CD14-positive monocyte (primary cell): Measurements from ENCODE around the gene TFB1M. TPM values are rescaled to one million over a fixed set of nuclear protein-coding genes. Genes with fewer than 3 reads are reported as not detected.

Source experiments
- DNase-seq, 3 donors: peaks; one replicate each; pipeline ENCODE4 v3.0.0-alpha.2; 2011 to 2022
- H2AFZ ChIP-seq: 2 replicates; pipeline ENCODE4 v1.6.0; 2012; ENCODE audit warnings: mild to moderate bottlenecking, low read depth, low read length, inconsistent platforms; ENCODE audit not compliant: insufficient read depth, poor library complexity, severe bottlenecking
- H3K27ac ChIP-seq, 2 donors: 1 replicate in 1 of 2; 2 replicates in 1 of 2; pipeline ENCODE4 v1.5.1; 2012 to 2013; ENCODE audit warnings: low read length in 2 of 2, control low read depth in 1 of 2, inconsistent platforms in 1 of 2, low read depth in 1 of 2, mild to moderate bottlenecking in 1 of 2
- H3K27me3 ChIP-seq, 2 donors: one replicate each; pipeline versions ENCODE4 v1.6.0 to v1.6.1; 2011 to 2013; ENCODE audit warnings: low read length in 2 of 2; ENCODE audit not compliant: control insufficient read depth in 2 of 2, insufficient read depth in 2 of 2
- H3K36me3 ChIP-seq, 2 donors: replicated peaks in 1 of 2; 1 replicate in 1 of 2; 2 replicates in 1 of 2; pipeline versions ENCODE4 v1.5.1 to v1.6.1; 2012 to 2013; ENCODE audit warnings: low read length in 2 of 2, control low read depth in 1 of 2, inconsistent platforms in 1 of 2, mild to moderate bottlenecking in 1 of 2; ENCODE audit not compliant: insufficient read depth in 2 of 2, control insufficient read depth in 1 of 2
- H3K4me1 ChIP-seq, 2 donors: 1 replicate in 1 of 2; 2 replicates in 1 of 2; pipeline versions ENCODE4 v1.5.1 to v1.6.1; 2012 to 2013; ENCODE audit warnings: low read length in 2 of 2, control low read depth in 1 of 2, inconsistent platforms in 1 of 2, mild to moderate bottlenecking in 1 of 2, moderate library complexity in 1 of 2; ENCODE audit not compliant: insufficient read depth in 2 of 2, control insufficient read depth in 1 of 2
- H3K4me2 ChIP-seq: replicated peaks from 2 replicates; pipeline ENCODE3; 2012; ENCODE audit warnings: low read length, moderate library complexity, mild to moderate bottlenecking; ENCODE audit not compliant: poor library complexity, severe bottlenecking; ENCODE audit errors: extremely low read depth
- H3K4me3 ChIP-seq, 3 experiments: fragments of 200-600 bp in 1 of 3; sonication (generic) in 1 of 3; replicated peaks in 1 of 3; 1 replicate in 2 of 3; 2 replicates in 1 of 3; pipeline ENCODE4 v1.5.1; 2011 to 2013; ENCODE audit warnings: low read length in 3 of 3, mild to moderate bottlenecking in 3 of 3, control low read depth in 2 of 3, low read depth in 2 of 3, inconsistent platforms in 1 of 3, moderate library complexity in 1 of 3
- H3K79me2 ChIP-seq: 2 replicates; pipeline ENCODE4 v1.6.0; 2012; ENCODE audit warnings: mild to moderate bottlenecking, control low read depth, inconsistent platforms, low read length, moderate library complexity; ENCODE audit not compliant: insufficient read depth
- H3K9ac ChIP-seq: 2 replicates; pipeline ENCODE4 v1.6.0; 2017; ENCODE audit warnings: low read length, mild to moderate bottlenecking; ENCODE audit not compliant: insufficient read depth, poor library complexity, severe bottlenecking
- H3K9me3 ChIP-seq, 2 donors: replicated peaks in 1 of 2; 1 replicate in 1 of 2; 2 replicates in 1 of 2; pipeline versions ENCODE4 v1.5.1 to v1.6.1; 2012 to 2013; ENCODE audit warnings: low read length in 2 of 2, control low read depth in 1 of 2; ENCODE audit not compliant: control insufficient read depth in 1 of 2, insufficient read depth in 1 of 2
- H4K20me1 ChIP-seq: 2 replicates; pipeline ENCODE4 v1.6.0; 2012; ENCODE audit warnings: mild to moderate bottlenecking, low read length, control low read depth, moderate library complexity; ENCODE audit not compliant: insufficient read depth
- H3K27ac Mint-ChIP-seq, 7 donors: one replicate each; pipeline ENCODE4 v1.8.0; 2020; ENCODE audit warnings: mild to moderate bottlenecking in 7 of 7, mixed read lengths in 7 of 7, moderate library complexity in 6 of 7, inconsistent platforms in 2 of 7
- H3K27me3 Mint-ChIP-seq, 3 donors: one replicate each; pipeline ENCODE4 v1.8.0; 2021 to 2022; ENCODE audit warnings: low read depth in 3 of 3, mild to moderate bottlenecking in 3 of 3, mixed read lengths in 3 of 3, moderate library complexity in 3 of 3, inconsistent platforms in 1 of 3
- H3K36me3 Mint-ChIP-seq, 2 donors: one replicate each; pipeline ENCODE4 v1.8.0; 2020; ENCODE audit warnings: mixed read lengths in 2 of 2, inconsistent platforms in 1 of 2, mild to moderate bottlenecking in 1 of 2
- H3K4me1 Mint-ChIP-seq: one replicate; pipeline ENCODE4 v1.8.0; 2020; ENCODE audit warnings: mild to moderate bottlenecking, mixed read lengths
- H3K4me3 Mint-ChIP-seq, 2 donors: one replicate each; pipeline ENCODE4 v1.8.0; 2020; ENCODE audit warnings: mild to moderate bottlenecking in 2 of 2, mixed read lengths in 2 of 2, moderate library complexity in 1 of 2
- H3K9me3 Mint-ChIP-seq, 7 donors: one replicate each; pipeline ENCODE4 v1.8.0; 2020 to 2022; ENCODE audit warnings: mixed read lengths in 7 of 7, mild to moderate bottlenecking in 6 of 7, moderate library complexity in 6 of 7, inconsistent platforms in 2 of 7
- WGBS: methylation state at CpG from one replicate; pipeline ENCODE4 v1.1.5; 2013; ENCODE audit warnings: missing lambda C conversion rate; ENCODE audit not compliant: insufficient coverage; 5-methylcytosine and 5-hydroxymethylcytosine counted together
- intact Hi-C, 2 donors: fragments of 100-400 bp; cut with micrococcal nuclease; formaldehyde crosslinking; loops; one replicate each; pipeline versions ENCODE4 v1.15.0 to v1.15.1; 2023
- polyA plus RNA-seq, 3 donors: library from polyadenylated mRNA; depleted of rRNA in 1 of 3; unstranded in 2 of 3; stranded (reverse) in 1 of 3; fragments of 300-500 nt in 2 of 3; fragments of >200 nt in 1 of 3; fragmentation: Illumina TruSeq in 2 of 3; gene quantifications; 1 replicate in 2 of 3; 2 replicates in 1 of 3; pipeline ENCODE4 v1.2.3, GENCODE V29; 2012 to 2021
- TF ChIP-seq, protein P1 (sequence below): fragments of 200-600 bp; IDR thresholded peaks from one replicate; pipeline ENCODE4 v1.8.0; 2022; ENCODE audit warnings: antibody characterized with exemption, mild to moderate bottlenecking

Gene TFB1M
- polyA plus RNA-seq, 3 donors, result 4.8 to 5.4 (median 4.8) TPM

- H3K9me3 Mint-ChIP-seq, result peaks cover 0 to 5% (median 1%) of the 10 kb centered on the region in 7 donors
- no peaks in the 10 kb centered on the region for H4K20me1 ChIP-seq
- H3K36me3 Mint-ChIP-seq, result peaks cover 32 to 51% of the 10 kb centered on the region in 2 donors
- H3K36me3 ChIP-seq, result peaks cover 4 to 51% of the 10 kb centered on the region in 2 donors
- no peaks in the 10 kb centered on the region for H3K9me3 ChIP-seq
- no peak overlapping the region for H3K4me3 Mint-ChIP-seq
- no peak overlapping the region for H3K4me3 ChIP-seq
- no peak overlapping the region for H2AFZ ChIP-seq
- TF ChIP-seq, protein P1, sequence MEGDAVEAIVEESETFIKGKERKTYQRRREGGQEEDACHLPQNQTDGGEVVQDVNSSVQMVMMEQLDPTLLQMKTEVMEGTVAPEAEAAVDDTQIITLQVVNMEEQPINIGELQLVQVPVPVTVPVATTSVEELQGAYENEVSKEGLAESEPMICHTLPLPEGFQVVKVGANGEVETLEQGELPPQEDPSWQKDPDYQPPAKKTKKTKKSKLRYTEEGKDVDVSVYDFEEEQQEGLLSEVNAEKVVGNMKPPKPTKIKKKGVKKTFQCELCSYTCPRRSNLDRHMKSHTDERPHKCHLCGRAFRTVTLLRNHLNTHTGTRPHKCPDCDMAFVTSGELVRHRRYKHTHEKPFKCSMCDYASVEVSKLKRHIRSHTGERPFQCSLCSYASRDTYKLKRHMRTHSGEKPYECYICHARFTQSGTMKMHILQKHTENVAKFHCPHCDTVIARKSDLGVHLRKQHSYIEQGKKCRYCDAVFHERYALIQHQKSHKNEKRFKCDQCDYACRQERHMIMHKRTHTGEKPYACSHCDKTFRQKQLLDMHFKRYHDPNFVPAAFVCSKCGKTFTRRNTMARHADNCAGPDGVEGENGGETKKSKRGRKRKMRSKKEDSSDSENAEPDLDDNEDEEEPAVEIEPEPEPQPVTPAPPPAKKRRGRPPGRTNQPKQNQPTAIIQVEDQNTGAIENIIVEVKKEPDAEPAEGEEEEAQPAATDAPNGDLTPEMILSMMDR, result no peak
- 95% methylated on average over 2 of the region's 2 CpGs for WGBS
- no peak for DNase-seq
- H3K27ac Mint-ChIP-seq, result peak overlapping the region in 1 of 7 donors; percentile 48
- peaks cover 2% of the 10 kb centered on the region for H3K4me1 Mint-ChIP-seq
- H3K79me2 ChIP-seq, result no peaks in the 10 kb centered on the region
- no peaks in the 10 kb centered on the region for H3K27me3 ChIP-seq
- intact Hi-C loops, result no loop called here
- H3K9ac ChIP-seq, result no peak overlapping the region
- no peaks in the 10 kb centered on the region for H3K4me1 ChIP-seq
- H3K27ac ChIP-seq, result no peak overlapping the region
- no peak overlapping the region for H3K4me2 ChIP-seq
- no peaks in the 10 kb centered on the region for H3K27me3 Mint-ChIP-seq
Measured at GRCh38 chr6:155306958-155307357, 7.3 kb downstream of the TFB1M start.

DNA sequence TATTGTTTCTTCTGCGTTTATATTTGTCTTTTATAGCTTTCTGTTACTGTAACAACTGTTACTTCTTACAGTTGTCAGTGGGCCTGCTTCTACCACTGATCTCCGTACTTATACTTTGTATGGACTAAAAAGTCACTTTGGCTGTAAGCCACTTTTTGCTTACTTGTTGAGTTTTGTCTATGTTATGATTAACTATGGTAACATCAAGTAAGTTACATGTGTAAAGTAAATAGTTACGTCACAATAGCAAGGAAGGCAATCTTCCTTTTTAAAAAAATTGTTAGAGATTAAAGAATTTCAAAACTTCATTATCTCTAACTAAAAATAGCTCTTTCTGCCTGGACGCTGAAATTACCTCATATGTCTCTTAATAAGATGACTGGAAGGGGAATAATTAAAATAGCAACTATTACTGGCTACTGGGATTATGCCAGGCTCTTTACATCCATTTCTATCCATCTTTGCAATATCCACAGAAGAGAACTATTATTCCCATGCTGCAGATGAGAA, 10.9 kb downstream of the TFB1M start:
- H3K79me2 ChIP-seq, result no peaks in the 10 kb centered on the region
- intact Hi-C loops, result no loop called here
- H3K36me3 ChIP-seq, result peaks cover 8 to 46% of the 10 kb centered on the region in 2 donors
- no peak overlapping the region for H3K4me3 ChIP-seq
- H3K9ac ChIP-seq, result no peak overlapping the region
- no peaks in the 10 kb centered on the region for H4K20me1 ChIP-seq
- no peak overlapping the region for H3K4me2 ChIP-seq
- Mint-ChIP-seq H3K4me1 (peaks cover 2% of the 10 kb centered on the region), H3K9me3 (peaks cover 0 to 5% (median 1%) of the 10 kb centered on the region in 7 donors), H3K27ac (no peak overlapping the region), H3K36me3 (peaks cover 34 to 52% of the 10 kb centered on the region in 2 donors), H3K4me3 (no peak overlapping the region), H3K27me3 (no peaks in the 10 kb centered on the region)
- no peak overlapping the region for H3K27ac ChIP-seq
- H2AFZ ChIP-seq, result no peak overlapping the region
- no peaks in the 10 kb centered on the region for H3K9me3 ChIP-seq
- no peak for DNase-seq
- WGBS, result no CpG with 5 or more reads among the region's 4 CpGs
- no peaks in the 10 kb centered on the region for H3K27me3 ChIP-seq
- H3K4me1 ChIP-seq, result no peaks in the 10 kb centered on the region
- TF ChIP-seq, protein P1, result no peak
